Measurements from ENCODE around the gene CCL27. TPM values are rescaled to one million over a fixed set of nuclear protein-coding genes. Genes with fewer than 3 reads are reported as not detected.

The CCL27 gene
- total RNA-seq, 4 donors from 2014 or later = not detected

DNA sequence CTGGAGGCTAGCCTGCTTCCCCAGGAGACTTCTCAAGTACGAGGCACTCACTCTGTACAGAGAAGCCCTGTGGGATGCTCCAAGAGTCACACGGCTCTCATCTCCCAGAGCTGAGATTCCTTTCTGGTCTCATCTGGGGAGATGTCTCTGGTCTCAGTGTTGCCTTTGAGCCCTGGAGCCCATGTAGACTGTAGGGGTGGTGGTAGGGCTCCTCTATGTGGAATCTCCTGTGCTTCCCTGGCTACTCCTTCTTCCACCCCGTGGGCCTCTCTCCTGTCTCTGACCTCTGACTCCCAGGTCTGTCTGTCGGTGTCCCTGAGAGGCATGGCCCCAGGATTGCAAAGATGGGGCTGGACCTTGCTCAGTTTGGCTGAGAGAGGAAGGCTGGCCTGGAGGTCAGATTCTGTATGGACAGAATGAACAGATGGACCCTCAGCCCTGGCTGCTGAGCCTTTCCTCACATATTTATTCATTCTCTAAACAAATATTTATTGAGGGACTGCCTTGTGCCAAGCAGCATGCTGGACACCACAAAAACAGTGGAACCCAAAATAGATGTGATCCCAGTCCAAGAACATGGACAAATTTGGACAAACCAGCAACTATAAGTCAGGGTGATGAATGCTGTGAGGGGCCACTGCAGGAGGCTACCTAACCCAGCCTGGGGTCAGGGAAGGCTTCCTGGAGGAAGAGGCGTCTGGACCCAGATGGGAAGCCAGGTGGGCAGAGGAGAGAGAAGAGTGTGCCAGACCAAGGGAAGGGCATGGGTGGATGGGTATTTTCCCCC, 26.1 kb upstream of the CCL27 start:
- H3K4me3 ChIP-seq = no peak overlapping the region
- peak overlapping the region in 1 of 4 donors; percentile 33 for H3K27ac ChIP-seq
- intact Hi-C loops (cut with DNase I) = no loop called here
- H3K27me3 ChIP-seq = no peaks in the 10 kb centered on the region
- no peak for DNase-seq
- WGBS, 2 donors = 47 to 100% methylated on average over 3 to 4 of the region's 5 CpGs
- H3K9me3 ChIP-seq = no peaks in the 10 kb centered on the region
- H3K4me1 ChIP-seq = peaks cover 0 to 64% (median 5%) of the 10 kb centered on the region in 3 donors
- TF ChIP-seq, protein P1, sequence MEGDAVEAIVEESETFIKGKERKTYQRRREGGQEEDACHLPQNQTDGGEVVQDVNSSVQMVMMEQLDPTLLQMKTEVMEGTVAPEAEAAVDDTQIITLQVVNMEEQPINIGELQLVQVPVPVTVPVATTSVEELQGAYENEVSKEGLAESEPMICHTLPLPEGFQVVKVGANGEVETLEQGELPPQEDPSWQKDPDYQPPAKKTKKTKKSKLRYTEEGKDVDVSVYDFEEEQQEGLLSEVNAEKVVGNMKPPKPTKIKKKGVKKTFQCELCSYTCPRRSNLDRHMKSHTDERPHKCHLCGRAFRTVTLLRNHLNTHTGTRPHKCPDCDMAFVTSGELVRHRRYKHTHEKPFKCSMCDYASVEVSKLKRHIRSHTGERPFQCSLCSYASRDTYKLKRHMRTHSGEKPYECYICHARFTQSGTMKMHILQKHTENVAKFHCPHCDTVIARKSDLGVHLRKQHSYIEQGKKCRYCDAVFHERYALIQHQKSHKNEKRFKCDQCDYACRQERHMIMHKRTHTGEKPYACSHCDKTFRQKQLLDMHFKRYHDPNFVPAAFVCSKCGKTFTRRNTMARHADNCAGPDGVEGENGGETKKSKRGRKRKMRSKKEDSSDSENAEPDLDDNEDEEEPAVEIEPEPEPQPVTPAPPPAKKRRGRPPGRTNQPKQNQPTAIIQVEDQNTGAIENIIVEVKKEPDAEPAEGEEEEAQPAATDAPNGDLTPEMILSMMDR (IDR thresholded peaks at IDR 0.05) = no peak
- TF ChIP-seq POLR2A (IDR thresholded peaks at IDR 0.05) = no peak
- H3K36me3 ChIP-seq = no peaks in the 10 kb centered on the region

GRCh38 chr9:34687276-34688030, 25.0 kb upstream of the CCL27 start:
- H3K27me3 ChIP-seq = no peaks in the 10 kb centered on the region
- H3K4me1 ChIP-seq = peaks cover 0 to 64% (median 5%) of the 10 kb centered on the region in 3 donors
- H3K4me3 ChIP-seq = no peak overlapping the region
- no peak for TF ChIP-seq POLR2A (IDR thresholded peaks at IDR 0.05)
- TF ChIP-seq, protein P1 (IDR thresholded peaks at IDR 0.05) = no peak
- DNase-seq = no peak
- intact Hi-C loops (cut with DNase I) = no loop called here
- WGBS, 2 donors = 72 to 80% methylated on average over 6 to 8 of the region's 10 CpGs
- H3K9me3 ChIP-seq = no peaks in the 10 kb centered on the region
- H3K27ac ChIP-seq = peak overlapping the region in 1 of 4 donors; percentile 55
- no peaks in the 10 kb centered on the region for H3K36me3 ChIP-seq

GRCh38 chr9:34686732-34687131, 24.3 kb upstream of the CCL27 start:
- DNase-seq = no peak

GRCh38 chr9:34686231-34686630, 23.8 kb upstream of the CCL27 start:
- TF ChIP-seq, protein P1 (IDR thresholded peaks at IDR 0.05) = no peak
- TF ChIP-seq POLR2A (IDR thresholded peaks at IDR 0.05) = no peak
- intact Hi-C loops (cut with DNase I) = no loop called here
- H3K4me1 ChIP-seq = peaks cover 0 to 57% (median 5%) of the 10 kb centered on the region in 3 donors
- H3K27ac ChIP-seq = peak overlapping the region in 2 of 4 donors; percentile 29 to 55
- no peaks in the 10 kb centered on the region for H3K9me3 ChIP-seq
- no peak for DNase-seq
- no peak overlapping the region for H3K4me3 ChIP-seq
- WGBS, 2 donors = 57 to 77% methylated on average over 5 of the region's 5 CpGs
- no peaks in the 10 kb centered on the region for H3K36me3 ChIP-seq
- no peaks in the 10 kb centered on the region for H3K27me3 ChIP-seq

More at GRCh38 chr9:34686732-34687131, 24.3 kb upstream of the CCL27 start:
- intact Hi-C loops (cut with DNase I) = no loop called here
- Histone ChIP-seq H3K27me3 (no peaks in the 10 kb centered on the region), H3K9me3 (no peaks in the 10 kb centered on the region), H3K4me1 (peaks cover 0 to 62% (median 5%) of the 10 kb centered on the region in 3 donors), H3K4me3 (no peak overlapping the region), H3K36me3 (no peaks in the 10 kb centered on the region), H3K27ac (peak overlapping the region in 1 of 4 donors; percentile 55)
- WGBS, 2 donors = 40 to 50% methylated on average over 1 of the region's 1 CpG
- TF ChIP-seq POLR2A (IDR thresholded peaks at IDR 0.05) = no peak
- TF ChIP-seq, protein P1 (IDR thresholded peaks at IDR 0.05) = no peak

DNA sequence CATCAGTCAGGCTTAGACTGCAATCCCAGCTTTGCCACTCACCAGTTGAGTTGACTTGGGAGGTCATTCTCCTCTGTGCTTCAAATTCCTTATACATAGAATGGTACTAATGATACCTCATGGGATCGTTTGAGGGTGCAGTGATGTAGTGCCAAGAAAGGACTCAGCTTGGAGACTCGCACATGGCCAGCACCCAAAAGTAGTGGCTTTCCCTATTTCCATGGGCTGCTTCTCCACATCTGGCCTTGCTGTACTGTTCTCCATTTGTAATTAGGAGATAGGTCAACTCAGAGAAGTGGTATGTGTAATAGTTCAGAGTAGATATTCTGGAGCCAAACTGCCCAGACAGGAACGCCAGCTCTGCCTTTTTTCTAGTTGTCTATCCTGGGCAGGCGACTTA, 23.1 kb upstream of the CCL27 start:
- WGBS, 2 donors = 71 to 100% methylated on average over 1 to 4 of the region's 4 CpGs
- no peaks in the 10 kb centered on the region for H3K27me3 ChIP-seq
- intact Hi-C loops (cut with DNase I) = no loop called here
- H3K36me3 ChIP-seq = no peaks in the 10 kb centered on the region
- peak overlapping the region in 2 of 4 donors; percentile 29 to 55 for H3K27ac ChIP-seq
- peaks cover 0 to 50% (median under 1%) of the 10 kb centered on the region in 3 donors for H3K4me1 ChIP-seq
- no peak for DNase-seq
- no peak for TF ChIP-seq POLR2A (IDR thresholded peaks at IDR 0.05)
- TF ChIP-seq, protein P1 (IDR thresholded peaks at IDR 0.05) = no peak
- H3K4me3 ChIP-seq = no peak overlapping the region
- H3K9me3 ChIP-seq = no peaks in the 10 kb centered on the region

Data from esophagus squamous epithelium (tissue), 5 donors.